AG09309 (cell line): ENCODE data around the gene TMEM80.

ENCODE experiments used
- DNase-seq: peaks from one replicate; pipeline ENCODE4 v3.0.0-alpha.2; 2010; ENCODE audit warnings: low read depth
- H3K4me3 ChIP-seq: 2 replicates; pipeline ENCODE4 v1.5.1; 2011; ENCODE audit warnings: mild to moderate bottlenecking, low read depth, low read length, moderate library complexity; ENCODE audit not compliant: control insufficient read depth
- TF ChIP-seq, protein P1 (sequence below): IDR thresholded peaks from 2 replicates; pipeline ENCODE4 v1.5.1; 2011; ENCODE audit warnings: mild to moderate bottlenecking, low read depth, low read length, inconsistent platforms; ENCODE audit not compliant: insufficient read depth, control insufficient read depth; ENCODE audit errors: missing control alignments

Gene TMEM80

DNA sequence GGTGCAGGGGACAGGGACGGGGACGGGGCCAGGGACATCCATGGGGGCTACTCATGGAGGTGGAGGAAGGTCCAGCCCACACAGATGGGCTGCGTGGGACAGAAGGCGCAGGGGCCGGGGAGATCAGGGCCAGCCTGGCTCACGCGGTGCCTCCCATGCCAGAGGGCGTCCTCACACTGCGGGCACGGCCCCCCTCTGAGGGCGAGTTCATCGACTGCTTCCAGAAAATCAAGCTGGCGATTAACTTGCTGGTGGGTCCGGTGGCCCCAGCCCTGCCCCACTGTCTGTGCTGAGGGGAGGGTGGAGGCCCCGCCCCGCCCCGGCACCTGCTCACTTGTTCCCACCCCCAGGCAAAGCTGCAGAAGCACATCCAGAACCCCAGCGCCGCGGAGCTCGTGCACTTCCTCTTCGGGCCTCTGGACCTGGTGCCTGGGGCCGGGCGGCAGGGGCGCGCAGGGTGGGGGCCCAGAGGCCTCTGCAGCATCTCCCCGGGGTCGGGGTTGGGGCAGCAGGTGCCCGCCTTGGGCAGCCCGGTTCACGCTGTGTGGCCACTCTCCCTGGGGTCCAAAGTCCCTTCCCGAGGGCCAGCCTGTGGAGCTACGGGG lies 26.2 kb downstream of the TMEM80 start:
- H3K4me3 ChIP-seq: no peak overlapping the region
- TF ChIP-seq, protein P1, sequence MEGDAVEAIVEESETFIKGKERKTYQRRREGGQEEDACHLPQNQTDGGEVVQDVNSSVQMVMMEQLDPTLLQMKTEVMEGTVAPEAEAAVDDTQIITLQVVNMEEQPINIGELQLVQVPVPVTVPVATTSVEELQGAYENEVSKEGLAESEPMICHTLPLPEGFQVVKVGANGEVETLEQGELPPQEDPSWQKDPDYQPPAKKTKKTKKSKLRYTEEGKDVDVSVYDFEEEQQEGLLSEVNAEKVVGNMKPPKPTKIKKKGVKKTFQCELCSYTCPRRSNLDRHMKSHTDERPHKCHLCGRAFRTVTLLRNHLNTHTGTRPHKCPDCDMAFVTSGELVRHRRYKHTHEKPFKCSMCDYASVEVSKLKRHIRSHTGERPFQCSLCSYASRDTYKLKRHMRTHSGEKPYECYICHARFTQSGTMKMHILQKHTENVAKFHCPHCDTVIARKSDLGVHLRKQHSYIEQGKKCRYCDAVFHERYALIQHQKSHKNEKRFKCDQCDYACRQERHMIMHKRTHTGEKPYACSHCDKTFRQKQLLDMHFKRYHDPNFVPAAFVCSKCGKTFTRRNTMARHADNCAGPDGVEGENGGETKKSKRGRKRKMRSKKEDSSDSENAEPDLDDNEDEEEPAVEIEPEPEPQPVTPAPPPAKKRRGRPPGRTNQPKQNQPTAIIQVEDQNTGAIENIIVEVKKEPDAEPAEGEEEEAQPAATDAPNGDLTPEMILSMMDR: no peak
- no peak for DNase-seq

DNA sequence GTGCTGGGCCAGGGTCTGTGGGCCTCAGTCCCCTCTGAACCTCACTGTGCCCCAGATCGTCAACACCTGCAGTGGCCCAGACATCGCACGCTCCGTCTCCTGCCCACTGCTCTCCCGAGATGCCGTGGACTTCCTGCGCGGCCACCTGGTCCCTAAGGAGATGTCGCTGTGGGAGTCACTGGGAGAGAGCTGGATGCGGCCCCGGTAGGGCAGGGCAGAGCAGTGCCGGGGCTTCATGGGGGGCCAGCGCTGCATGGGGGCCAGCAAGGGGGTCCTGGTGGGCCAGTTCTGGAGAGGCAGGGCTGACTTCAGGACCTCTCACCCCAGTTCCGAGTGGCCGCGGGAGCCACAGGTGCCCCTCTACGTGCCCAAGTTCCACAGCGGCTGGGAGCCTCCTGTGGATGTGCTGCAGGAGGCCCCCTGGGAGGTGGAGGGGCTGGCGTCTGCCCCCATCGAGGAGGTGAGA lies 26.8 kb downstream of the TMEM80 start:
- TF ChIP-seq, protein P1: no peak
- H3K4me3 ChIP-seq: no peak overlapping the region
- DNase-seq: no peak

DNA sequence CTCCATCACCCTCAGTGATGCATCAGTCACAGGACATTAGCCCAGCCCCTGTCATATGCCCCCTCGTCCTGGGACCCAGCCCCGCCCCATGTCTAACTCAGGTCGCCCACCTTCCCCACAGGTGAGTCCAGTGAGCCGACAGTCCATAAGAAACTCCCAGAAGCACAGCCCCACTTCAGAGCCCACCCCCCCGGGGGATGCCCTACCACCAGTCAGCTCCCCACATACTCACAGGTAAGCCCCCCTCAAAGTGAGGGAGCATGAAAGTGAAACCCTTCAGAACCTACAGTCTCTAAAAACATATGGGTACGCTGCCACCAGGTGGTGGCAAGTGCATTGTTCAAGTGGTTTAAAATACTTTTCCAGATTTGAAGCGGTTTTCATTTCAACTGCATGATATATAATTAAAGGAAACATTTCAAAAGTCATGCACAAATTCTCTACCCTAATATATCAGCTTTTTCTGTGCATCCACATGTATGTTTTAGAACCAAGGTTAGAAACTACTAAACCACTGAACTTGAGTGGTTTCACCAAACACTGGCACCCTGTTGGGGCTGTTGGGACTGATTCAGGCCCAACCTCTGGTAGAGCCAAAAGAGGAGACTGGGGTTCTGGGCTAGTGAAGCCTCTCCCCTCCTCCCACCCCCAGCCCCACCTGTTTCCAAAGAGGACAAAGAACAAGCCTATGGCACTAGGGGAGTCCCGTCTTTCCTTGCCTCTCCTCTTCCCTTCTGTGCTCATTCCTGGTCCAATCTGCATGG lies 27.7 kb downstream of the TMEM80 start:
- H3K4me3 ChIP-seq: no peak overlapping the region
- DNase-seq: no peak
- TF ChIP-seq, protein P1: peak; percentile 52

DNA sequence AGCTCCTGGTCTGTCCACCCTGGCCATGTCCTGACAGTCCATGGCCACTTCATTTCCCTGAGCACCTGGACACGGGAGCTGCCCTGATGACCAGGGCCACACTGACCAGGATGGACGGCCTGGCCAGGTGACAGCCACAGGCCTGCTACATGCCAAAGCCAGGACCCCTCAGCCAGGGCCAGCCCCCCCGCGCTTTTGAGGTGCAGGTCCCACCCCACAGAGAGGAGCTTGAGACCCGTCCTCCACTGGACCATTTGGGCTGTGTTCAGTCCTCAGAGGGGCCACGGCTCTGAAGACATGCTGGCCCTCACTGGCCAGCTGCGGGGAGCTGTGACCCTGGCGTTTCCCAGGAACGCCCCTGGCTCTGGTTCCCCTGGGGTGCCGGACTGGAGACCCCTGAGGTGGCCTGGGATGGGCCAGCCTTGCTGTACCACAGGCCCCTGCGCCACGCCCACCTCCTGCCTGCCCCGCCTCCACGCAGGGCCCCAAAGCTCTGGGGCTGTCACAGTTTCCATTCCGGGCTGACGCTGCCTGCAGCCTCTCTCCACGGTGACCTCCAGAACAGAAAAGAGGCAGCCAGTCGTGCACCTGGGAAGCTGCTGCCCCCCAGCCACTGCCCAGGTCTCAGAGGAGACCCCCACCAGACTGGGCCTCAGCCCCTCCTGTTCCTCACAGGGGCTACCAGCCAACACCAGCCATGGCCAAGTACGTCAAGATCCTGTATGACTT lies 28.6 kb downstream of the TMEM80 start:
- no peak for DNase-seq
- TF ChIP-seq, protein P1: no peak
- H3K4me3 ChIP-seq: no peak overlapping the region

DNA sequence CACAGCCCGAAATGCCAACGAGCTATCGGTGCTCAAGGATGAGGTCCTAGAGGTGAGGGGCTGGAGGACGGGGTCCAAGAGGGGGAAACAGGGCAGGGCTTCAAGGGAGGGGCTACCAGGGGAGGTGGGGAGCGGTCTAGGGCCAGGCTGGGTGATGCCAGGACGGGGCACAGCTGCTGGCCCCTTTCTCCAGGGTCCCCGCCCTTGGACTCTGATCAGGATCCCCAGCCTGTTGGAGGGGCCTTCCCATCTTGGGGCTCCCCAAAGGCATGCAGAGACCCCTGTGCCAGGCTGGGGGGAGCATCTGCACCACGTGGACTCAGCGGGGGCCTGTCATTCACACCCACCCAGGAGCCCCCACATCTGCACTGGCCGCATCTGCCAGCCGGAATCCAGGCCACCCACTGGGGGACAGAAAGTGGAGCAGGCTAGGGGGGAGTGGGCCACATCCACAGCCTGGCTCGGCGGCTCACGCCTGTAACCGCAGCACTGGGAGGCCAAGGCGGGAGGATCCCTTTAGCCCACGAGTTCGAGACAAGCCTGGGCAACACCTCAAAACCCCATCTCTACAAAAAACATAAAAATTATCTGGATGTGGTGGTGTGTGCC lies 29.3 kb downstream of the TMEM80 start:
- TF ChIP-seq, protein P1: no peak
- no peak overlapping the region for H3K4me3 ChIP-seq
- no peak for DNase-seq

DNA sequence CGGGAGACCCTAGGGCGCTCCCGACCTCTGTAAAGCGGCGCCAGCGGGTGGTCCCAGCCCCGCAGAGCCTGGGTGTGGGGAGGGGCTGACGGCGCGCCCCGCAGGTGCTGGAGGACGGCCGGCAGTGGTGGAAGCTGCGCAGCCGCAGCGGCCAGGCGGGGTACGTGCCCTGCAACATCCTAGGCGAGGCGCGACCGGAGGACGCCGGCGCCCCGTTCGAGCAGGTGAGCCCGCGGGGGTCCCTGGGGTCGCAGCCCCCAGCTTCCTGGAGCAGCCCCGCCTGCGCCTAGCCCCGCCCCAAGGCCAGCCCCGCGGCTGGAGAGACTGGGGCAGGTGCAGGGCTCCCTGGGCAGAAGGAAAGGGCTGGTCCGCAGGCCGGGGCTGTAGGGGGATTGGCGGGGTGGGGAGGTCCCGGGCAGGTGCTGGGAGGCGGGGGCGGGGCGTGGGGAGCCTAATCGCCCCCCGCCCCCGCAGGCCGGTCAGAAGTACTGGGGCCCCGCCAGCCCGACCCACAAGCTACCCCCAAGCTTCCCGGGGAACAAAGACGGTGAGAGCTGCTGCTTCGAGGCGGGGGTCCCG lies 30.1 kb downstream of the TMEM80 start:
- TF ChIP-seq, protein P1: no peak
- DNase-seq: no peak
- no peak overlapping the region for H3K4me3 ChIP-seq
